Measurements from ENCODE around the gene GNAO1. TPM values are rescaled to one million over a fixed set of nuclear protein-coding genes. Genes with fewer than 3 reads are reported as not detected.
A peak's percentile ranks its signal among the peaks of the same experiment; 100 is the strongest.

GNAO1 gene
- total RNA-seq, 1 experiment from 2014 or later: not detected

GRCh38 chr16:56334761-56335160 lies 143.5 kb downstream of the GNAO1 start:
- Histone ChIP-seq H3K4me1 (ENCODE audit: insufficient read depth, low read length) (peaks cover 20% of the 10 kb centered on the region), H3K79me2 (ENCODE audit: low read length) (no peaks in the 10 kb centered on the region), H3K9me2 (replicated peaks; ENCODE audit: low read length) (no peaks in the 10 kb centered on the region), H3K9ac (ENCODE audit: low read length) (no peak overlapping the region), H3K27me3 (ENCODE audit: low read length) (no peaks in the 10 kb centered on the region), H3K4me2 (ENCODE audit: low read length) (no peak overlapping the region), H2AFZ (ENCODE audit: low read length) (no peak overlapping the region), H3F3A (ENCODE audit: low read length, unreplicated experiment) (no peaks in the 10 kb centered on the region), H3K4me3 (ENCODE audit: low read length) (no peak overlapping the region), H3K27ac (ENCODE audit: low read length) (no peak overlapping the region), H3K9me3 (ENCODE audit: low read length) (no peaks in the 10 kb centered on the region), H3K36me3 (ENCODE audit: low read depth, low read length) (no peaks in the 10 kb centered on the region), H4K20me1 (ENCODE audit: low read length) (no peaks in the 10 kb centered on the region)
- POLR2A ChIA-PET (ENCODE audit: unreplicated experiment): no interaction called here
- ATAC-seq: no peak
- intact Hi-C loops (cut with micrococcal nuclease): no loop called here
- no TSS peak for BruUV-seq (replicated peaks)
- CTCF ChIA-PET: no interaction called here
- DNase-seq: no peak
- TF ChIP-seq EZH2phosphoT487 (IDR thresholded peaks at IDR 0.05; ENCODE audit: borderline replicate concordance, low read length) (no peak), CTCF (conservative IDR thresholded peaks at IDR 0.05; ENCODE audit: low read depth, low read length) (no peak), EZH2 (IDR thresholded peaks at IDR 0.05; ENCODE audit: low read length, unreplicated experiment) (no peak)

DNA sequence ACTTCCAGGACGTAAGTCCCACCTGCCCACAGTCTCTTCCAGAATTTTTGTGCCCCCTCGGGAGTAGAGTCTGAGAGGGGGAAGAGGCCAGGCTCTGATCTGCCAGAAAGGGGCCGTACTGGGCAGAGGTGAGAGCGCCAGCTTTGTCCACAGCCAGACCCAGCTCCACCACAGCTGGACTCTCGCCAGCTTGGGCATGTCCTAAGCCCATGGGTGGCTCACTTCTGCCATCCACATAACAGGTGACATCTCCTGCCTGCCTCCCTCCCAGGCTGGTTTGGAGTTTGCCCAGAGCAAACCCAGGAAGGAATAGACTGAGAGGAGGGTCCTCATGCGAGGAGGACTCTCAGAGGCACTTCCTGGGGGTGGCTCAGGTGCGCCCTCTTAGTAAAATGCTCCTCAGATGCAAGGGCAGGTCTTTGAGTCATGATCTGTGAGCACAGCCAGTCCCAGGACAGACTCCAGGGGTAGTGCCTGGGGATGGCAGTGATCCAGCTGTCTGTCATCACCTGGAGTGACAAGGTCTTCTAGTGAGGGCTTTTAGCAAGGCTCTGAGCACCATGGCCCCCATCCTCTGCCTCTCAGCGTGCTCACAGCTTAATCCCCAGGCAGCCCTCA lies 144.9 kb downstream of the GNAO1 start:
- CTCF ChIA-PET: no interaction called here
- POLR2A ChIA-PET (ENCODE audit: unreplicated experiment): no interaction called here
- intact Hi-C loops (cut with micrococcal nuclease): no loop called here

More for the DNA sequence above, 144.9 kb downstream of the GNAO1 start:
- Histone ChIP-seq H3K79me2 (ENCODE audit: low read length) (no peaks in the 10 kb centered on the region), H3K27me3 (ENCODE audit: low read length) (no peaks in the 10 kb centered on the region), H3K4me2 (ENCODE audit: low read length) (no peak overlapping the region), H3K9ac (ENCODE audit: low read length) (no peak overlapping the region), H3K4me1 (ENCODE audit: insufficient read depth, low read length) (peaks cover 6% of the 10 kb centered on the region), H3K9me3 (ENCODE audit: low read length) (no peaks in the 10 kb centered on the region), H3K9me2 (replicated peaks; ENCODE audit: low read length) (no peaks in the 10 kb centered on the region), H3F3A (ENCODE audit: low read length, unreplicated experiment) (no peaks in the 10 kb centered on the region), H3K4me3 (ENCODE audit: low read length) (no peak overlapping the region), H3K36me3 (ENCODE audit: low read depth, low read length) (no peaks in the 10 kb centered on the region), H4K20me1 (ENCODE audit: low read length) (no peaks in the 10 kb centered on the region), H3K27ac (ENCODE audit: low read length) (no peak overlapping the region), H2AFZ (ENCODE audit: low read length) (no peak overlapping the region)
- no peak for TF ChIP-seq EZH2 (IDR thresholded peaks at IDR 0.05; ENCODE audit: low read length, unreplicated experiment)
- TF ChIP-seq CTCF (conservative IDR thresholded peaks at IDR 0.05; ENCODE audit: low read depth, low read length): 0 out of 2 replicates have a peak, but pooled peaks have one; percentile 11
- DNase-seq: peak; percentile 28
- ATAC-seq: no peak
- no TSS peak for BruUV-seq (replicated peaks)

Data from PC-3 (cell line).